NCI-H146 treated with DMSO at 0.1 percent for 48 hours (cell line): ENCODE results near the gene ZEB1.
"Not testable (repeated sequence)": the region's sequence is repeated elsewhere in the genome, so short reads cannot be mapped to it uniquely, and the experiment has no call there.

Experiments used
- DNase-seq: peaks from one replicate; lab custom pipeline; 2025; ENCODE audit not compliant: unreplicated experiment; lab: John Stamatoyannopoulos, UW

The ZEB1 gene

GRCh38 chr10:31419394-31420063 lies 100.5 kb downstream of the ZEB1 start:
- DNase-seq: no peak

GRCh38 chr10:31421322-31421721 lies 102.3 kb downstream of the ZEB1 start:
- DNase-seq: no peak

DNA sequence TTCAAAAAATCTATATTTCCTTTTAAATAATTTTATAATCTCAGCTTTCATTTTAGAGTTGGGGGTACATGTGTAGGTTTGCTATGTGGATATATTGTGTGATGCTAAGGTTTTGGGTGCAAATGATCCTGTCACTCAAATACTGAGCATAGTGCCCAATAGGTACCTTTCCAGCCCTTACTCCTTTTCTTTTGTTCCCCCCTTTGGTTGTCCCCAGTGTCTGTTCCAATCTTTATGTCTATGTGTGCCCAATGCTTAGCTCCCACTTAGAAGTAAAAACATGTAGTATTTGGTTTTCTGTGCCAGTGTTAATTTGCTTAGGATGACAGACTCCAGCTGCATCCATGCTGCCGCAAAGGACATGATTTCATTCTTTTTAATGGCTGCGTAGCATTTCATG lies 103.6 kb downstream of the ZEB1 start:
- no peak for DNase-seq

GRCh38 chr10:31424473-31424872 lies 105.5 kb downstream of the ZEB1 start:
- DNase-seq: no peak

- no peak for DNase-seq
Observed at GRCh38 chr10:31426401-31426800, 107.4 kb downstream of the ZEB1 start.

DNA sequence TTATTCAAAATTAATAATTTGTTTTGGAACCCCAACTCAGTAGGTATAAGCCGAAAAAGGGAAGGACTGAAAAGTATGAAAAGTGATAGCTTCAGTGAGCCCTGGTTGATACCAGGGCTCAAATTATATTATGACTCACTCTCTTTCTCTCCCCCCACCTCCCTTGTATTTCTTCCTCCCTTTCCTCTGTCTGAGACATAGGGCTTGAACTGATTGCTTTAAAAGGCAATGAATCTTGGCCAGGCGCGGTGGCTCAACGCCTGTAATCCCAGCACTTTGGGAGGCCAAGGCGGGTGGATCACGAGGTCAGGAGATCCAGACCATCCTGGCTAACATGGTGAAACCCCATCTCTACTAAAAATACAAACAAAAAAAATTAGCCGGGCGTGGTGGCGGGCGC lies 108.3 kb downstream of the ZEB1 start:
- DNase-seq: not testable (repeated sequence)

DNA sequence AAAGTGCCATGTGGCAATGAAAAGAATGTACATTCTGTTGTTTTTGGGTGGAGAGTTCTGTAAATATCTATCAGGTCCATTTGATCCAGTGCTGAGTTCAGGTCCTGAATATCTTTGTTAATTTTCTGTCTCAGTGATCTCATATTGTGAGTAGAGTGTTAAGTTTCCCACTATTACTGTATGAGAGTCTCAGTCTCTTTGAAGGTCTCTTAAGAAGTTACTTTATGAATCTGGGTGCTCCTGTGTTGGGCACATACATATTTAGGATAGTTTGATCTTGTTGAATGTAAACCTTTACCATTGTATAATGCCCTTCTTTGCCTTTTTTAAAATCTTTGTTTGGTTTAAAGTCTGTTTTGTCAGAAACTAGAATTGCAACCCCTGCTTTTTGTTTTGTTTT lies 109.5 kb downstream of the ZEB1 start:
- not testable (repeated sequence) for DNase-seq

DNA sequence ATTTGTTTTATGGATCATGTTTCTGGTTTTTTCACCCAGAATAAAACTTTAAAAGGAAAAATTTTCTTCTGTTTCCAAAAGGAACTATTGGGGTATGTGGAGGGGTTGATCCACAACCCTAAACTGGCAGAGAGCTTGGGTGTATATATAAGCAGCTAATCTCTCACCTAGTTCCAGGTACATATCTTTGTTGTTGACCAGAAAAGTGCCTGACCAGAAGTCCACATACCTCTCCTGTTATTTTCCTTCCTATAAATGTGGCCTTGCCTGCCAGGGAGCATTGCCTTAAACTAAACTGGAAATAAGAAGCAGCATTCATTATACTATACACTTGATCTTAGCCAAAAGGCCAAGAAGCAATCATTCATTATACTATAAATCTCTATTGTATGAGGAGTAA lies 112.0 kb downstream of the ZEB1 start:
- DNase-seq: no peak

- DNase-seq: no peak
Observed at GRCh38 chr10:31437959-31438358, 118.9 kb downstream of the ZEB1 start.

- DNase-seq: no peak
Observed at GRCh38 chr10:31451766-31452165, 132.8 kb downstream of the ZEB1 start.

DNA sequence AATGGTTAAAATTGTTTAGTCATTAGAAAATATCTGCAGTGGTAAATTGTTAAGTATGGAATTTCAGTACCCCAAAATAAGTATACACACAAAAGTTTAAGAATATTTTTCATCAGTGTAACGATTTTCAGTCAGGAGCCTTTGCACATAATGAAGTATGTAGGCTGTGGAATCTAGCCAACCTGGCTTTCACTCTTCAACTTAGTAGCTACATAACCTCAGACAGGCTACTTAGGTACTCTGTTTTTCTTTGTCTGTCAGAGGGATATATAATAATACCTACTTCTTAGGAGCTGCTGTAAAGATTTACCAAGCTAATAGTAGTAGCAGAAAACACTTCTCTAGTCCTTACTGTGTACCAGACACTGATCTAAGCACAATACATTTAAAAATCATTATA lies 137.5 kb downstream of the ZEB1 start:
- DNase-seq: no peak

DNA sequence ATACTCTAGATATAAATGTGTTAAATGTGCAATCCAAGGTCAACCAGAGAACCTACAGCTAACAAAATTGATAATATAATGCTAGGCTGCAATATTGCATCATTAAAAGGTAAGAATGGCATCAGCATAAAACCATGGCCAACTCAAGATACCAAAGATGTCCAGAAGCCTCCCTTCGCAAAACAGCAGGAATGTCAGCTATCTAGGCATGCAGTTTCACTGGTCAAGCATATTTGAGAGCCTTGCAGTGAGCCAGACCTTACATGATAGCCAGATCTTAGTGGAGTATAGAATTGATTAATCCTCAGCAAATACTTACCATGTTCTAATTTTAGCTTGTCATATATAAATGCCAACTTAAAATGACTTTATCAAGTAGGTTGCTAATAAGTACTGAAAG lies 138.8 kb downstream of the ZEB1 start:
- no peak for DNase-seq

GRCh38 chr10:31458974-31459373 lies 140.0 kb downstream of the ZEB1 start:
- DNase-seq: no peak

DNA sequence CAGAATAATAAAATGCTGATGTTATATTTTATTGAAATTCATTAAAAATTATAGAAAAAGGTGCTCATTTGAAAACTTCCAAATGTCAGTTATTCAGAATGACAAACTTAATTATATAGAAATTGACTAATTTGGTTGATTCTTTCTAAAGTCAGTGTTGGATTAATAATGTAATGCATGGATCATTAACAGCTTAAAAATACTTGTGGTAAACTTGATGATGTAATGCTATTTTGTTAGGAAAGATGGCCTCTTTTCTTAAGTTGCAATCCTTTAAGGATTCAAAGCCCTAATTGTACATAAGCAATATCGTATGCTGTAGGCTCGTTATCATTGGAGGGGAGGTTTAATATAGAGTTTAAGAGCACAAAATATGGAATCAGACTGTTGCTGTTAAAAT lies 141.2 kb downstream of the ZEB1 start:
- no peak for DNase-seq

DNA sequence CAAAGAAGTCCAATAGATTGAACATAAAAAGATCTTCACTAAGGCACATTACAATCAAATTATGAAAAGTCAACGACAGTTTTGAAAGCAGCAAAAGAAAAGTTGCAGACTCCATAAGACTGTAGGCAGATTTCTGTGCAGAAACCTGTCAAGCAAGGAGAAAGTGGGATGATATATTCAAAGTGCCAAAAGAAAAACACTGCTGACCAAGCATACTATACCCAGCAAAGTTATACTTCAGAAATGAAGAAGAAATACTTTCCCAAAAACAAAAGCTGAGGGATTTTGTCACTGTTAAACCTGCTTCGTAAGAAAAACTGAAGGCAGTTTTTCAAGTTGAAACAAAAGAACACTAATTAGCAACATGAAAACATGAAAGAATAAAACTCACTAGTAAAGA lies 145.5 kb downstream of the ZEB1 start:
- DNase-seq: no peak

DNA sequence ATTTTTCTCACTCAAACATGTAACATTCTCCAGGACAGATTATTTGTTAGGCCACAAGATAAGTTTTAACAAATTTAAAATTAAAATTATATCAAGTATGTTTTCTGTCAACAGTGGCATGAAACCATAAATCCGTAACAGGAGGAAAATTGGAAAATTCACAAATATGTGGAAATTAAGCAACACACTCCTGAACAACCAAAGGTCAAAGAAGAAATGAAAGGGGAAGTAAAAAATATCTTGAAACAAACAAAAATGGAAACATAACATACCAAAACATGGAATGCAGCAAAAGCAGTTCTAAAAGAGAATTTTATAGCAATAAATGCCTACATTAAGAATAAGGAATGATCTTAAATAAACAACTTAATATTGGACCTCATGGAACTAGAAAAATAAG lies 147.3 kb downstream of the ZEB1 start:
- no peak for DNase-seq

GRCh38 chr10:31467791-31468535 lies 148.9 kb downstream of the ZEB1 start:
- no peak for DNase-seq

GRCh38 chr10:31468536-31468859 lies 149.5 kb downstream of the ZEB1 start:
- no peak for DNase-seq

GRCh38 chr10:31475519-31475918 lies 156.5 kb downstream of the ZEB1 start:
- no peak for DNase-seq

- no peak for DNase-seq
Observed at GRCh38 chr10:31476088-31476487, 157.1 kb downstream of the ZEB1 start.

DNA sequence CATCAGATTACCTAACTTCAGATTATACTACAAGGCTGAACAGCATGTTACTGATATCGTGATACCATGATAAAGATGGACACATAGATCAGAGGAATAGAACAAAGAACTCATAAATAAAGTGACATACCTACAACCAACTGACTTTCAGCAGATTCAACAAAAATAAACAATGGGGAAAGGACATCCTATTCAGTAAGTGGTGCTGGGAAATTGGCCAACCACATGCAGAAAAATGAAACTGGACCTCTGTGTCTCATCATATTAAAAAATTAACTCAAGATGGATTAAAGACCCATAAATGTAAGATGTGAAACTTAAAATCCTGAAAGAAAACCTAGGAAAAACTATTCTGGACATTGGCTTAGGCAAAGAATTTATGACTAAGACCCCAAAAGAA lies 158.6 kb downstream of the ZEB1 start:
- no peak for DNase-seq

DNA sequence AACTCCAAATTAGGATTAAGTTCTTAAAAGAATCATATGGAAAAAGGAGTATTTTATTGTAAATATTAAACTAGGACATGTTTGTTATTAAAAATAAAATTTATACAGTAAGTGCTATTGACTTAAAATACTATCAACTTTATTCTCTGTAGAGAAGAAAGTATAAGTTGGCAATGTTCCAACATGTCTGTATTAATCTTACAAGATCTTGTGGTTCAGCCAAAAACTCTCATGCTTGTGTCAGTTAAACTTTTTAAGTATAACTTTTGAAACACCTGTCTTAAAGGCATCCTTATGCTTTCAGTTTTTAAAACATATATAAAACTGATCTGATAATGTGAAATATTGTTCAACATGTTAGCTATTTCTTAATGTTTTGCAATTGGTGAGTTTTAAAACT lies 160.7 kb downstream of the ZEB1 start:
- DNase-seq: no peak

DNA sequence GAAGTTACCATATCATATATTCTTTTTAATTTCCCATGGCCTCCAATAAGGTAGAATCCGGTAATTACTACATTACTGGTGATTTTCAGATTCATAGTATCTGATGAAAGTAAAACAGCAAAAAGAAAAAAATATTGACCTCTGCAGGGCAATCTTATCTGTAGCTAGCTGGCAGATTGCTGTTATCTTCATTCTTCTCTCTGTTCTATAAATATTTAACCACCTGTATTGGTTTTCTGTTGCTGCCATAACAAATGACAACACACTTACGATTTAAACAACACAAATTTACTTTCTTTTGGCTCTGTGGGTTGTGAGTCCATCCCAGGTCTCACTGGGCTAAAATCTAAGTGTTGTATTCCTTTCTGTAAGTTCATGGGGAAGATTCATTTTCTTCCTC lies 164.5 kb downstream of the ZEB1 start:
- no peak for DNase-seq
